ENCODE measurements around the gene RFPL4AL1. TPM values are rescaled to one million over a fixed set of nuclear protein-coding genes. Genes with fewer than 3 reads are reported as not detected.

The RFPL4AL1 gene
- total and polyA plus RNA-seq, 9 of the 15 experiments (the other 6 are each of a cell fraction or from before 2014, with no cell fraction given) = 0.18 to 0.21 TPM; not detected in 7

GRCh38 chr19:55809381-55810058, 40.6 kb downstream of the RFPL4AL1 start (continued):
- TF ChIP-seq GMEB1 (CRISPR knock-in tag; IDR thresholded peaks at IDR 0.05) (no peak), JUND (IDR thresholded peaks at IDR 0.05; ENCODE audit: borderline replicate concordance, low read depth, low read length) (peak; percentile 26; the same call in 1 of the 2 replicates), JUND (tag; IDR thresholded peaks at IDR 0.05; ENCODE audit: borderline replicate concordance, low read depth, low read length) (no peak; the same call in 2 of the 3 replicates), DLX4 (CRISPR knock-in tag; IDR thresholded peaks at IDR 0.05) (no peak), SETDB1 (IDR thresholded peaks at IDR 0.05; ENCODE audit: low read length) (no peak), CHD4 (IDR thresholded peaks at IDR 0.05; ENCODE audit: insufficient read depth, insufficient replicate concordance, low read depth, low read length, poor library complexity, severe bottlenecking) (no peak), MAFF (IDR thresholded peaks at IDR 0.05; ENCODE audit: low read length) (no peak), KLF6 (CRISPR knock-in tag; IDR thresholded peaks at IDR 0.05; ENCODE audit: borderline replicate concordance) (no peak), CREB1 (IDR thresholded peaks at IDR 0.05) (no peak), CREB1 (CRISPR knock-in tag; IDR thresholded peaks at IDR 0.05) (no peak)
- TF ChIP-seq, protein P1, sequence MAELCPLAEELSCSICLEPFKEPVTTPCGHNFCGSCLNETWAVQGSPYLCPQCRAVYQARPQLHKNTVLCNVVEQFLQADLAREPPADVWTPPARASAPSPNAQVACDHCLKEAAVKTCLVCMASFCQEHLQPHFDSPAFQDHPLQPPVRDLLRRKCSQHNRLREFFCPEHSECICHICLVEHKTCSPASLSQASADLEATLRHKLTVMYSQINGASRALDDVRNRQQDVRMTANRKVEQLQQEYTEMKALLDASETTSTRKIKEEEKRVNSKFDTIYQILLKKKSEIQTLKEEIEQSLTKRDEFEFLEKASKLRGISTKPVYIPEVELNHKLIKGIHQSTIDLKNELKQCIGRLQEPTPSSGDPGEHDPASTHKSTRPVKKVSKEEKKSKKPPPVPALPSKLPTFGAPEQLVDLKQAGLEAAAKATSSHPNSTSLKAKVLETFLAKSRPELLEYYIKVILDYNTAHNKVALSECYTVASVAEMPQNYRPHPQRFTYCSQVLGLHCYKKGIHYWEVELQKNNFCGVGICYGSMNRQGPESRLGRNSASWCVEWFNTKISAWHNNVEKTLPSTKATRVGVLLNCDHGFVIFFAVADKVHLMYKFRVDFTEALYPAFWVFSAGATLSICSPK (IDR thresholded peaks at IDR 0.05; ENCODE audit: borderline replicate concordance) = no peak
- TF ChIP-seq, protein P2, sequence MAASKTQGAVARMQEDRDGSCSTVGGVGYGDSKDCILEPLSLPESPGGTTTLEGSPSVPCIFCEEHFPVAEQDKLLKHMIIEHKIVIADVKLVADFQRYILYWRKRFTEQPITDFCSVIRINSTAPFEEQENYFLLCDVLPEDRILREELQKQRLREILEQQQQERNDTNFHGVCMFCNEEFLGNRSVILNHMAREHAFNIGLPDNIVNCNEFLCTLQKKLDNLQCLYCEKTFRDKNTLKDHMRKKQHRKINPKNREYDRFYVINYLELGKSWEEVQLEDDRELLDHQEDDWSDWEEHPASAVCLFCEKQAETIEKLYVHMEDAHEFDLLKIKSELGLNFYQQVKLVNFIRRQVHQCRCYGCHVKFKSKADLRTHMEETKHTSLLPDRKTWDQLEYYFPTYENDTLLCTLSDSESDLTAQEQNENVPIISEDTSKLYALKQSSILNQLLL (CRISPR knock-in tag; IDR thresholded peaks at IDR 0.05; ENCODE audit: borderline replicate concordance) = no peak
- TF ChIP-seq, protein P3, sequence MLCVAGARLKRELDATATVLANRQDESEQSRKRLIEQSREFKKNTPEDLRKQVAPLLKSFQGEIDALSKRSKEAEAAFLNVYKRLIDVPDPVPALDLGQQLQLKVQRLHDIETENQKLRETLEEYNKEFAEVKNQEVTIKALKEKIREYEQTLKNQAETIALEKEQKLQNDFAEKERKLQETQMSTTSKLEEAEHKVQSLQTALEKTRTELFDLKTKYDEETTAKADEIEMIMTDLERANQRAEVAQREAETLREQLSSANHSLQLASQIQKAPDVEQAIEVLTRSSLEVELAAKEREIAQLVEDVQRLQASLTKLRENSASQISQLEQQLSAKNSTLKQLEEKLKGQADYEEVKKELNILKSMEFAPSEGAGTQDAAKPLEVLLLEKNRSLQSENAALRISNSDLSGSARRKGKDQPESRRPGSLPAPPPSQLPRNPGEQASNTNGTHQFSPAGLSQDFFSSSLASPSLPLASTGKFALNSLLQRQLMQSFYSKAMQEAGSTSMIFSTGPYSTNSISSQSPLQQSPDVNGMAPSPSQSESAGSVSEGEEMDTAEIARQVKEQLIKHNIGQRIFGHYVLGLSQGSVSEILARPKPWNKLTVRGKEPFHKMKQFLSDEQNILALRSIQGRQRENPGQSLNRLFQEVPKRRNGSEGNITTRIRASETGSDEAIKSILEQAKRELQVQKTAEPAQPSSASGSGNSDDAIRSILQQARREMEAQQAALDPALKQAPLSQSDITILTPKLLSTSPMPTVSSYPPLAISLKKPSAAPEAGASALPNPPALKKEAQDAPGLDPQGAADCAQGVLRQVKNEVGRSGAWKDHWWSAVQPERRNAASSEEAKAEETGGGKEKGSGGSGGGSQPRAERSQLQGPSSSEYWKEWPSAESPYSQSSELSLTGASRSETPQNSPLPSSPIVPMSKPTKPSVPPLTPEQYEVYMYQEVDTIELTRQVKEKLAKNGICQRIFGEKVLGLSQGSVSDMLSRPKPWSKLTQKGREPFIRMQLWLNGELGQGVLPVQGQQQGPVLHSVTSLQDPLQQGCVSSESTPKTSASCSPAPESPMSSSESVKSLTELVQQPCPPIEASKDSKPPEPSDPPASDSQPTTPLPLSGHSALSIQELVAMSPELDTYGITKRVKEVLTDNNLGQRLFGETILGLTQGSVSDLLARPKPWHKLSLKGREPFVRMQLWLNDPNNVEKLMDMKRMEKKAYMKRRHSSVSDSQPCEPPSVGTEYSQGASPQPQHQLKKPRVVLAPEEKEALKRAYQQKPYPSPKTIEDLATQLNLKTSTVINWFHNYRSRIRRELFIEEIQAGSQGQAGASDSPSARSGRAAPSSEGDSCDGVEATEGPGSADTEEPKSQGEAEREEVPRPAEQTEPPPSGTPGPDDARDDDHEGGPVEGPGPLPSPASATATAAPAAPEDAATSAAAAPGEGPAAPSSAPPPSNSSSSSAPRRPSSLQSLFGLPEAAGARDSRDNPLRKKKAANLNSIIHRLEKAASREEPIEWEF (CRISPR knock-in tag; IDR thresholded peaks at IDR 0.05) = no peak
